Measurements from ENCODE around the gene DPP7. TPM values are rescaled to one million over a fixed set of nuclear protein-coding genes. Genes with fewer than 3 reads are reported as not detected.

The DPP7 gene
- total RNA-seq, 1 experiment from 2014 or later = 291 TPM

GRCh38 chr9:137148242-137148641 lies 33.7 kb upstream of the DPP7 start:
- H3K4me3 ChIP-seq (replicated peaks in 1 of 2; ENCODE audit: low read depth in 1 of 2, low read length in 2 of 2) = no peak overlapping the region
- no peaks in the 10 kb centered on the region for H3K27me3 ChIP-seq (ENCODE audit: insufficient read depth, low read length)
- no peak for DNase-seq (ENCODE audit: low read depth, low spot score)
- CTCF ChIA-PET = no interaction called here
- no TSS peak for BruUV-seq (replicated peaks)
- H3K9ac ChIP-seq (ENCODE audit: low read length) = no peak overlapping the region
- H3K9me3 ChIP-seq (ENCODE audit: control insufficient read depth in 1 of 2, insufficient read depth in 1 of 2, low read depth in 1 of 2, low read length in 2 of 2) = no peaks in the 10 kb centered on the region; a peak in 1 of 4 replicates
- TF ChIP-seq EZH2phosphoT487 (IDR thresholded peaks at IDR 0.05; ENCODE audit: borderline replicate concordance) = no peak
- TF ChIP-seq ZFX (IDR thresholded peaks at IDR 0.05) = no peak
- TF ChIP-seq SRF (IDR thresholded peaks at IDR 0.05; ENCODE audit: low read depth) = no peak
- TF ChIP-seq EGR1 (IDR thresholded peaks at IDR 0.05; ENCODE audit: low read depth) = no peak
- no peak for TF ChIP-seq ELF1 (IDR thresholded peaks at IDR 0.05; ENCODE audit: borderline replicate concordance, low read depth)
- TF ChIP-seq POLR2AphosphoS5 (IDR thresholded peaks at IDR 0.05; ENCODE audit: low read depth, low read length) = no peak
- TF ChIP-seq SP1 (IDR thresholded peaks at IDR 0.05; ENCODE audit: low read depth) = no peak
- no peak overlapping the region for H3K27ac ChIP-seq (ENCODE audit: low read depth, low read length)
- no peak overlapping the region for H2AFZ ChIP-seq (ENCODE audit: low read depth, low read length, poor library complexity, severe bottlenecking)
- no peak overlapping the region for H3K4me2 ChIP-seq (ENCODE audit: low read length)
- H3K4me1 ChIP-seq (ENCODE audit: control insufficient read depth in 1 of 2, insufficient read depth in 2 of 2, low read length in 2 of 2) = peaks cover 12 to 22% of the 10 kb centered on the region in 2 experiments
- H3K79me2 ChIP-seq (ENCODE audit: insufficient read depth, low read length) = no peaks in the 10 kb centered on the region
- ATAC-seq = no peak
- POLR2A ChIA-PET = no interaction called here
- no peaks in the 10 kb centered on the region for H3K9me2 ChIP-seq (ENCODE audit: insufficient read depth)
- H4K20me1 ChIP-seq (ENCODE audit: insufficient read depth) = no peaks in the 10 kb centered on the region
- intact Hi-C loops (cut with micrococcal nuclease) = no loop called here
- H3K36me3 ChIP-seq (ENCODE audit: control insufficient read depth in 1 of 2, insufficient read depth in 2 of 2, low read length in 2 of 2) = no peaks in the 10 kb centered on the region
- RAD21 ChIA-PET (ENCODE audit: low non-redundant PET in 1 of 2, low total read pairs in 2 of 2, uncharacterized antibody in 2 of 2, unreplicated experiment in 2 of 2) = no interaction called here

GRCh38 chr9:137147793-137148160 lies 33.2 kb upstream of the DPP7 start:
- TF ChIP-seq POLR2AphosphoS5 (IDR thresholded peaks at IDR 0.05; ENCODE audit: low read depth, low read length) (no peak), YY1 (IDR thresholded peaks at IDR 0.05; ENCODE audit: extremely low read depth, insufficient replicate concordance, low read depth, low read length) (no peak), EZH2 (IDR thresholded peaks at IDR 0.05) (no peak), POLR2A (IDR thresholded peaks at IDR 0.05; ENCODE audit: borderline replicate concordance, extremely low read depth, insufficient read depth, insufficient read length) (no peak), SRF (IDR thresholded peaks at IDR 0.05; ENCODE audit: low read depth) (no peak), ZFX (IDR thresholded peaks at IDR 0.05) (no peak)
- peaks cover 12 to 22% of the 10 kb centered on the region in 2 experiments for H3K4me1 ChIP-seq (ENCODE audit: control insufficient read depth in 1 of 2, insufficient read depth in 2 of 2, low read length in 2 of 2)
- no peaks in the 10 kb centered on the region for H3K27me3 ChIP-seq (ENCODE audit: insufficient read depth, low read length)
- RAD21 ChIA-PET (ENCODE audit: low non-redundant PET in 1 of 2, low total read pairs in 2 of 2, uncharacterized antibody in 2 of 2, unreplicated experiment in 2 of 2) = no interaction called here
- no peaks in the 10 kb centered on the region for H3K9me2 ChIP-seq (ENCODE audit: insufficient read depth)
- intact Hi-C loops (cut with micrococcal nuclease) = no loop called here
- no peaks in the 10 kb centered on the region for H3K36me3 ChIP-seq (ENCODE audit: control insufficient read depth in 1 of 2, insufficient read depth in 2 of 2, low read length in 2 of 2)
- no peak overlapping the region for H3K27ac ChIP-seq (ENCODE audit: low read depth, low read length)
- no TSS peak for BruUV-seq (replicated peaks)
- POLR2A ChIA-PET = no interaction called here
- CTCF ChIA-PET = no interaction called here
- no peak overlapping the region for H3K4me3 ChIP-seq (replicated peaks in 1 of 2; ENCODE audit: low read depth in 1 of 2, low read length in 2 of 2)
- H3K9ac ChIP-seq (ENCODE audit: low read length) = no peak overlapping the region
- H2AFZ ChIP-seq (ENCODE audit: low read depth, low read length, poor library complexity, severe bottlenecking) = no peak overlapping the region
- no peak overlapping the region for H3K4me2 ChIP-seq (ENCODE audit: low read length)
- H4K20me1 ChIP-seq (ENCODE audit: insufficient read depth) = no peaks in the 10 kb centered on the region
- no peaks in the 10 kb centered on the region for H3K79me2 ChIP-seq (ENCODE audit: insufficient read depth, low read length)
- ATAC-seq (no peak), DNase-seq (ENCODE audit: low read depth, low spot score) (no peak)
- H3K9me3 ChIP-seq (ENCODE audit: control insufficient read depth in 1 of 2, insufficient read depth in 1 of 2, low read depth in 1 of 2, low read length in 2 of 2) = no peaks in the 10 kb centered on the region; a peak in 1 of 4 replicates
